GM12865 (cell line): ENCODE measurements around the gene TMPRSS7.
A peak's percentile ranks its signal among the peaks of the same experiment; 100 is the strongest.

Experiments used
- DNase-seq: peaks from one replicate; pipeline ENCODE4 v3.0.0; 2010; ENCODE audit warnings: low read depth
- H3K4me3 ChIP-seq: 2 replicates; pipeline ENCODE4 v1.5.1; 2011; ENCODE audit warnings: mild to moderate bottlenecking, low read depth, low read length, control low read depth
- TF ChIP-seq, protein P1 (sequence below): IDR thresholded peaks from 2 replicates; pipeline ENCODE4 v1.5.1; 2011; ENCODE audit warnings: low read length, control low read depth, low read depth, inconsistent platforms; ENCODE audit not compliant: insufficient read depth; ENCODE audit errors: missing control alignments

Gene TMPRSS7

DNA sequence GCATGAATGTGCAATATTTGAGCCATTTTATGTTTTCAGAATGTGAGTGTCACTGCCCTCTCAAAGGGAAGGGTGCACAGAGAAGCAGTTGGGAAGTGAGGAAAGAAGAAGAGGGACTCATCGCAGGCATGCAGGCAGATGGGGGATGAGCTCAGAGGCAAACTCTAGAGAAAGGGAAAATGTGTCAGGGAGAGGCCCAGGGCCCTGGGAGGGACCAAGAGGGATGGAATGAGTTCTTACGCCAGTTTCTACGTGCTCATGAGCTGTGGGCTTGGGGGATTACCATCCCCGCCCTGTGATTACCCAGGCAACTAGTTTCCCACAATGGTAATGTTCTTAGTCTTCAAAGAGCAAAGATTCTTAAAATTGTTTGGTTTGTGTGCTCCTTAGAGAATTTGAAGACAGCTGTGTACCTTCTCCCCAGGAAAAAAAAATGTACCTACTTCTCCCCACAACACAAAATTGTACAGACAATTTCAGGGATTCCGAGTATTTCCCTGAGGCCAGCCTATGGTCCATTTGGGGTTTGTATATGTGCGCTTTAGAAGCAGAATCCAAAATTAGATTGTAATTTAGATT, 80.7 kb downstream of the TMPRSS7 start:
- TF ChIP-seq, protein P1, sequence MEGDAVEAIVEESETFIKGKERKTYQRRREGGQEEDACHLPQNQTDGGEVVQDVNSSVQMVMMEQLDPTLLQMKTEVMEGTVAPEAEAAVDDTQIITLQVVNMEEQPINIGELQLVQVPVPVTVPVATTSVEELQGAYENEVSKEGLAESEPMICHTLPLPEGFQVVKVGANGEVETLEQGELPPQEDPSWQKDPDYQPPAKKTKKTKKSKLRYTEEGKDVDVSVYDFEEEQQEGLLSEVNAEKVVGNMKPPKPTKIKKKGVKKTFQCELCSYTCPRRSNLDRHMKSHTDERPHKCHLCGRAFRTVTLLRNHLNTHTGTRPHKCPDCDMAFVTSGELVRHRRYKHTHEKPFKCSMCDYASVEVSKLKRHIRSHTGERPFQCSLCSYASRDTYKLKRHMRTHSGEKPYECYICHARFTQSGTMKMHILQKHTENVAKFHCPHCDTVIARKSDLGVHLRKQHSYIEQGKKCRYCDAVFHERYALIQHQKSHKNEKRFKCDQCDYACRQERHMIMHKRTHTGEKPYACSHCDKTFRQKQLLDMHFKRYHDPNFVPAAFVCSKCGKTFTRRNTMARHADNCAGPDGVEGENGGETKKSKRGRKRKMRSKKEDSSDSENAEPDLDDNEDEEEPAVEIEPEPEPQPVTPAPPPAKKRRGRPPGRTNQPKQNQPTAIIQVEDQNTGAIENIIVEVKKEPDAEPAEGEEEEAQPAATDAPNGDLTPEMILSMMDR, result no peak
- H3K4me3 ChIP-seq, result peak overlapping the region; percentile 41
- DNase-seq, result peak; percentile 93

DNA sequence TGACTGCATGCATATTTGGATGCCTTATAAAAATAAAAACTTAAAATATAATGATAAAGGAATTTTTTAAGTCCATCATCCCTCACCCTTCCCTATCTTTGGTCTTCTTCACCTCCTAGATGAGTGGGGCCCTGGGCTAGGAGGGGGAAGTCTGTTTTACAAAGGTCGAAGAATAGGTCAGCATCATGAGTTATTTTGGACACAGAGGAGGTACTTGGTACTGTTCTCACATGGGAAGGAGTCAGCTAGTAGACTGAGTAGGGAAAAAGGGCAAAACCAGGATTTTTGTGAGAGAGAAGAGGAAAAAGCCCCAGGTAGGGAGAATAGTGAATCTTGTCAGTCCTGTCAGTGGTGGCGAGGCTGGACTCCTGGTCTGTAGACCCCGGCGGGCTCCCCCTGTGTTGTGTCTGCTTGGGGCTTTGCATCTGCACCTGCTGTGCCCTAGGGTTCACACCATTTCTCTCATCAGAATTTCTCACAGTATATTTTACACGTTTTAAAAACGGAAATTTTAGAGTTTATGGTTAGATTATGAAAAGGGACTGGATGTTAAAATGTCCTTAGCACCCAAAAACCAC, 81.4 kb downstream of the TMPRSS7 start:
- TF ChIP-seq, protein P1, result no peak

DNA sequence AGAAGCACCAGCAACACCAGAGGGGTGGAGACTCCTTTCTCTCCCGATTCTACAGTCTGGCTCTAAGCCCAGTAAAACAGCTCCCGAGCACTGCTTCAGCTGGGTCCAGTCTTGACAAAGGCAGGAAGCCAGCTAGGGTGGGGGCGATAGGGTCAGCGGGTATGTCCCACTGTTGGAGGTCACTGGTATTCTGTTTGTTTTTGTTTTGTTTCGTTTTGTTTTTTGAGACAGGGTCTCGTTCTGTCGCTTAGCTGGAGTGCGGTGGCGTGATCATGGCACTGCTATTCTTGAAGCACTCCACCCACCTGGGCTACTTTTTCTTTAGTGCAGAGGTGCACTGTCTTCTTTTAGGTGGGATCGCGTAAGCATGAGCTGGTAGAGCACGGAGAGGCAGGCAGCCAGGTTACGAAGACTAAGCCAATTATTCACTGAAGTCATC, 82.2 kb downstream of the TMPRSS7 start:
- peak; percentile 54 for DNase-seq
- TF ChIP-seq, protein P1, result no peak
- H3K4me3 ChIP-seq, result peak overlapping the region; percentile 41

More for the DNA sequence above, 81.4 kb downstream of the TMPRSS7 start:
- H3K4me3 ChIP-seq, result peak overlapping the region; percentile 41
- peak; percentile 71 for DNase-seq

DNA sequence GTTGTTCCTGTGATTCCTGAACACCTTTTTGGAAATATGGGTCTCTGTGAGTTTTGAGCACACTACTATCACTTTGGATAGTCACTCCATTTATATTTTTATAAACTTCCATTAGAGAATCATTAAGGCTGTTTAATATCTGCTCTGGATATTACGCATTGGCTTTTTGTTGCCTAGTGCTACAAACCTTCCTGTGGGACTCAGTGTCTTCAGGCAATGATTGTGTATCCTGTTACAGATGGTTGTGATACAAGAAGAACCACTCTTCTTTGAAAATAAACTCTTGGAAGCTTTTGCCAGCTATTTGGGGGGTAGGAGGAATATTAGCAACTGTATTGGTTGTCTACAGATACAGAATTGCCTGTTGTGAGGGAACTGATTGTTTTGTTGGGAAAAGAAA, 82.9 kb downstream of the TMPRSS7 start:
- DNase-seq, result no peak
- TF ChIP-seq, protein P1, result no peak

DNA sequence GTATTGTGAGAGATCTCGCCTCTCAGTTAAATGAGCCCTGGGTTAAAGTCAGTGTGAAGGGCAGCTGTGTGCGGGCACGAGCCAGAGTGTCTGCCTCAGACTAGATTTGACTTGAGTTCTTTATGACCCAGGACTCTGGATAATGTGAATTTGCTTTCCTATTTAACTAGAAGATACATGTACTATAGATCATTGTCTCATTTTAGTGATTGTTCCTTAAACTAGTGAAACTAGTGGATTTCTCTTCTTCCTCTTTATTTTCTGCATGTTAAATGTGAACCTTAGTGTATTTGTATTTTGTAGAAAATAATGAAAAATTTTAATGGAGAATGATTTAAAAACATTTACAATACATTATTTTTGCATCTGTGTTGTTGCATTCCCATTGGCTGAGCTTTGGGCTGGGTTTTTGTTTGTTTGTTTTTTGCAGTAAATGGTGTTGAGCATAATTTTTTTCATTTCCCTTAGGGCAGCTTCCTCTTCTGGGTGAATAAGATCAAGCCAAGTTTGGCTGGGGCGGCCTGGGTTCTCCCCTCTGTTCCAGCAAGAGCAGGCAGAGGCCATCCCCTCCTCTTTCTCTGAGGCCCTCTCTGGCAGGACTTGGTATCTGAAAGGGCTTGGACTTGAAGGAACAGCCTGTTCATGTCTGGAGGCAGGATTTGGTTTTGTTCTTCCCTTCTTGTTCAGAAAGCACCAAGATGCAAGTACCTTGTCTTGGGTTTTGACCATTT, 83.5 kb downstream of the TMPRSS7 start:
- peak overlapping the region; percentile 41 for H3K4me3 ChIP-seq
- DNase-seq, result peak; percentile 87
- TF ChIP-seq, protein P1, result peak; percentile 38

More for the DNA sequence above, 82.9 kb downstream of the TMPRSS7 start:
- peak overlapping the region; percentile 41 for H3K4me3 ChIP-seq

DNA sequence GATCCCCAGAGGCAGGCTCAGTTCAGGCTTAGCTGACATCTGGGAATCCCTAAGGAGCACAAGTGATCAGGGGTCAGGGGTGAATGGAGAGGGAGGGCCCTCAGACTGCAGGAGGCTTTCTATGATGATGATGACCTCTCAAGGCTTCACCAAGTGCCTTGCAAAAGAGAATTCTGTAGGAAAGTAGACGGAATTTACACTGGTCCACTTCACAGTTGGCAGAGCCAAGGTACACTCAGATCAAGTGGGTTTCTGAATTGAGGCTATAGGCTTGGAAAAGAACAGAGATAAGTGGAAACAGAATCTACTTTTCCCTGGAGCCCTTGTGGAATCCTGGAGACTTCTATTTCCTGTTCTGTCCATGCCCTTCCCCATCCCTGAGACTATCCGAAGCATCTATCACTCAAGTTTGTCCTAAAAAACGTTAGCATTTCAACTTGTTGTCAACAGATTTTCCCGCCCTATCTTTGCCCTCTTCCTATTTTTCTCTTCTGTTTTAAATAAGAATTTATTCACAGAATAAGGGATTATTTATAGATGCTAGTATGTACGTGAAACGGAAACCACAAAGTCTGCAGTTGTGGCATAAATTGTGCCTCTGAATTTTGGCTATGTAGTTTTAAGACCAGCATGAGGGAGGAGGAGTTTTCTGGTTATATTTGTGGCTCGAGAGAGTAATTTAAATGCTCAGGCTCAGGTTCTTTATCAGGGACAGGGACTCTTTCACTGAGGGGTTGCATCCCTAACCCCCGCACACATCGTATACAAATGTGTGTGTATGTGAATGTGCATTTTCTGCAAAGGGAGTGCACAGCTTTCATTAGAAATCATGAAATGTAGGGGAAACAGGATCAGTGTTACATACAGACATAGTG, 85.7 kb downstream of the TMPRSS7 start:
- TF ChIP-seq, protein P1, result no peak
- peak; percentile 78 for DNase-seq
- H3K4me3 ChIP-seq, result peak overlapping the region; percentile 45
